EH (cell line): Measurements from ENCODE around the gene OR5K2.

Source experiments
- DNase-seq: peaks from one replicate; pipeline ENCODE4 v3.0.0-alpha.2; 2015; ENCODE audit warnings: low read depth

Gene OR5K2

DNA sequence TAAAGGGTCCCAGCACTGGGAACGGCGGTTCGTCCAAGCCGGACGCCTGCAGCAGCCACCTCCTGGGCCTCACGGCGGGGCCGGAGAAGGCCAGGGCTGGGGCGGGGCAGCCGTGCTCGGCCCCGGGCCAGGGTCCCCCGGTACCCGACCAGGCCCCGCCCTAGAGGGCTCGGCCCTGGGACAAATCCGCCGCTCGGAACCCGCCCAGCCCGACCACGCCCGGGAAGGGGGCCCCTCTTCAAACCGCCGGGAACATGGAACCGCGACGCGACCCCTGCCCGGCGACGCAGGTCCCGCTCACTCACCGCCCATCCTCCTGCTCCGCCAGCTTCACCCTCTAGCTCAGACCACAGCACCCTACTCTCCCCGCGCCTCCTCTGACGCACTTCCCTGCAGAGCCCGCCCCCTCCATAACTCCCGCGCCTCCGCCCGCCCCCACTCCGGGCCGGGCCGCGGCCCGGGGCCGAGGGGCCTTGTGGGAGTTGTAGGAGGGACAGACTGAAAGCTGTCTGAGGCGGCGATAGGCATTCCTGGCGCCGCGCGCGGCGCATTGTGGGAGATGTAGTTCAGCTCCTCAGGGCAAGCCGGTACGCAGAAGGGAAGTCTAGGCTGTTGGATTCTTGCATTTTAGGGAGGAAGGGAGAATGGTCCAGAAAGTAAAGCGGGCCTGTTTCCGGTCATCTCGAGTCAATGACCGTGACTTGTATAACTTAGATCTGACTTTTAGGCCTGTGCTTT is 25.2 kb downstream of the OR5K2 start, which contains the start of gene CLDND1:
Gene CLDND1, minus strand, starts transcription at position 359 of the 738 bp plus-strand sequence. CDS start 1,478 bp downstream, outside the sequence.
- DNase-seq = peak; percentile 97

DNA sequence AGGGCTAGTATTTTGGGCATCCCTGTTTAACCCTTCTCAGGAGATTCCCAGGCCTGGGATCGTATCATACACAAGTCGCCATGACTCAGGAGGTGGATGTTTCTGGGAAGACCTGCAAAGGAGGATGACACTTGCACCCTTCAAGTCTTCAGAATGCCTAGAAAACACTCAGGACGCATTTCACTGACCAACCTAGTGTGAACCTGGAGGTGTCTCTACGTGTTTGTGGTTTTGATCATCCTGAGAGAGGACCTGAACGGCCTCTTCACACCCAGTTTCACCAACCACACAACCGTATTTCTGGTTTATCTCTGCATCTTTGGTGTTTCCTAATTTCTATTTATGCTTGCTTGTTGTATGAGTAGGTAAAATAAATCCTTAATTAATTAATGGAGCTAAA is 28.0 kb downstream of the OR5K2 start:
- no peak for DNase-seq

DNA sequence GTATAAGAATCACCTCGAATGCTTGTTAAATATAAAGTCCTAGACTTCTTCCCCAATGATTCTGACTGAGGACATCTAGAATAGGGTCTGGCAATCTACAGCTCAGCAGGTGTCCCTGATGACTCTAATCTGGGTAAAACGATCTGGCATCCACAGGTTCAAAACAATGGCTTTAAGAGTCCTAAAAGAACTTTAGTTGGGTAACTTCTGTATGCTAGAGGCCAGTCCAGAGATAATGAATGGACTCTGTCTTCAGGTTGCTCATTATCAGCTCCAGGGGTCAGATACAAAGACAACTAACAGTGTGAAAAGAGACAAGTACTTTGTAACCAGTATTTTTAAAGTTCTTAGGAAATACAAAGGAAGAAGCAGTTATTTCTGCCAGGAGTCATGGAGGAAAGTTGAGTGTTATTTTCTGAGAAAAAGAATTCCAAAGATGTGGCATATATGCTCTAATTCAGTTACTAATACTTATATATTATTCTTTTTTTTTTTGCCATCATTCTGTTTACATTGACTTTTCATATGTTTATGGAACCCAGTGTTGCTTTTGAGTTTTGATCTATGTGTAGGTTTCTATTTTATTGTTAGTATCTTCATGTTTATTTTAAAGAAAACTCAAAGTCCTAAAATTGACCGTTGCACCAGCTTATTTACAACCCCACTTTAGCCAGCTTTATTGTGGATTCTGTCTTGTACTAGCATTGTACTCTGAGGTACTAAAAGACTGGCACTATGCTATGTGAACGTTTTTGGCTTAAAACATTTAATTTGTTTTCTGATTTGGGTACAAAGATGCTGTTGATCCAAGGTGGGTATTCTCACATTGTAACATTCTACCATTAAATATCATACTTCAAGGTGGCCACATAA is 31.2 kb downstream of the OR5K2 start:
- DNase-seq = no peak

- DNase-seq = no peak
Observed at GRCh38 chr3:98529856-98530459, 32.5 kb downstream of the OR5K2 start.

DNA sequence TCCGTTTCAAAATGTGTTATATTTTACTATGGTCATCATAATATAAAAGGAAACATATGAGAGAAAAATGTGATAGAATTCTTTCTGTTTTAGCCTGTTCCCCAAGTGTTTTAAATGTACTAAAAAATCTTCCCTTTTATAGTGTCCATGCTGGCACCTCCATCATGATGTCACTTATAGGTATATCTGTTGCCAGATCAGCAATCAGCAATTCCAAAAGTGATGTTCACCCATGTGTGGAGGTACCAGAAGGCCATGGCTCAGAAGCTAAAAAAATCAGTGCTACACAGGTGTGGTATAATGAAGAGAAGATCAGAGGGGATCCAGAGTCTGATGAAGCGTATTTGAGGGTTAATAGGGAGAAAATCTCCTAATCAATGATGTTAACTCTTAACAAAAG is 33.2 kb downstream of the OR5K2 start:
- DNase-seq = no peak

DNA sequence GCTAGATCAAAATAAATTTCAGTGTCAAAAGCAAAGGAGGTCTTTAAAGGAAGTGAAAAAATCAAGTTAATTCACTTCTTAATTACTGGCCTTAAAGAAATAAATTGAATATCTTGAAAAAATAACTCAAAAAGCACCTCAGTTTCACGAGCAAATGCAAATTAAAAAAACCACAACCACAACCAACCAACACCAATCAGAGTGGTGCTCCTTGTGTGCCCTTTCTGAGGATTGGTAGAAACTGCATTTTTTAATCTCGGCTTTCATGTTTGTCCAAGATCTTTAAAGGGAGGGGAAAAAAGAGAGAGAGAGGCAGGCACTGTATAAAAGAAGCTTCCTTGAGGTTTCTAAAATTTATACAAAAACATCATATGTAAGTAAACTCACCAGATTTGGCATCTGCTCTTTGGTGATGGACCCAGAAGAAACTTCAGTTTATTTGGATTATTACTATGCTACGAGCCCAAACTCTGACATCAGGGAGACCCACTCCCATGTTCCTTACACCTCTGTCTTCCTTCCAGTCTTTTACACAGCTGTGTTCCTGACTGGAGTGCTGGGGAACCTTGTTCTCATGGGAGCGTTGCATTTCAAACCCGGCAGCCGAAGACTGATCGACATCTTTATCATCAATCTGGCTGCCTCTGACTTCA is 34.3 kb downstream of the OR5K2 start, which contains the start of gene GPR15:
Gene GPR15, plus strand, starts transcription at position 357 of the 653 bp plus-strand sequence. Its CDS starts 56 bp downstream, at position 413.
- DNase-seq = no peak

DNA sequence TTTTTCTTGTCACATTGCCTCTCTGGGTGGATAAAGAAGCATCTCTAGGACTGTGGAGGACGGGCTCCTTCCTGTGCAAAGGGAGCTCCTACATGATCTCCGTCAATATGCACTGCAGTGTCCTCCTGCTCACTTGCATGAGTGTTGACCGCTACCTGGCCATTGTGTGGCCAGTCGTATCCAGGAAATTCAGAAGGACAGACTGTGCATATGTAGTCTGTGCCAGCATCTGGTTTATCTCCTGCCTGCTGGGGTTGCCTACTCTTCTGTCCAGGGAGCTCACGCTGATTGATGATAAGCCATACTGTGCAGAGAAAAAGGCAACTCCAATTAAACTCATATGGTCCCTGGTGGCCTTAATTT is 34.8 kb downstream of the OR5K2 start:
- DNase-seq = no peak

DNA sequence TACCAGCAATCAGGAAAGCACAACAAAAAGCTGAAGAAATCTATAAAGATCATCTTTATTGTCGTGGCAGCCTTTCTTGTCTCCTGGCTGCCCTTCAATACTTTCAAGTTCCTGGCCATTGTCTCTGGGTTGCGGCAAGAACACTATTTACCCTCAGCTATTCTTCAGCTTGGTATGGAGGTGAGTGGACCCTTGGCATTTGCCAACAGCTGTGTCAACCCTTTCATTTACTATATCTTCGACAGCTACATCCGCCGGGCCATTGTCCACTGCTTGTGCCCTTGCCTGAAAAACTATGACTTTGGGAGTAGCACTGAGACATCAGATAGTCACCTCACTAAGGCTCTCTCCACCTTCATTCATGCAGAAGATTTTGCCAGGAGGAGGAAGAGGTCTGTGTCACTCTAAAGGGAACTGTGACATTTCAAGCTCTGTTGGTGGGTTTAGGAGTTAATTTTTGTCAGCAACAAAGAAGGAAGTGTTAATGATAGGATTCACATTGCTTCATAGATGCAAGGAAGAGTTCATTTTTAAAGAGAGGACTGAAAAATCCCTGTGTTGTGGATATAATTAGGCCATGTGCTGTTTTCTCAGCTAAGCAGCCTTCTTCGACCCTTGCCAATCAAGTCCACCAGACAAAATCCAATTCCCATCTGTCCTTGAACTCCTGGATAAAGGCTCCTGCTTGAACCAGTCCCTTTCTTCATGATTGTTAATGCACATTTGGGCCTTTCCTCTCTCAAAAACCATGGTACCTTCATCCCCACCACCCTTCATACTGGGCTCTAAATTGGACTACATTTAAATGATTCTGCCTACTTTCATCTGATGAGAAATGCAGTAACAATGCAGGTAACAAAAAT is 35.5 kb downstream of the OR5K2 start:
- DNase-seq = no peak

GRCh38 chr3:98534168-98534567 is 36.7 kb downstream of the OR5K2 start:
- no peak for DNase-seq

DNA sequence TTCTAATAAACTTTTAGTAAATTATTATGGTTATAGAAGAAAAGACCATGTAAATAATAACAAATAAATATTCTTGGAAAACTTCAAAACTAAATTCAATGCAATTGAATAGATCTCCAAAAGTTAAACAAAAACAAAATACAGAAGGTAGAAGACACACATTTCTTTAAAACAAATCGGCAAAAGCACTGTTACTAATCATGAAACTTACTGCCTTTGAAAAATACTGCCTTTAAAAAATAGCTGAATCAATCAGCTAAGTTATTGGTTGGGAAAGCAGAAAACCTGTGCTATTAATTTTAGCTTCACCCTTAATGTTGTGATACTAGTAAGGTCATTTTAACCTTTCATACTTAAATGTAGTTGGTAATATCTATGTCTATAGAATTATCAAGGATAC is 37.3 kb downstream of the OR5K2 start:
- no peak for DNase-seq

DNA sequence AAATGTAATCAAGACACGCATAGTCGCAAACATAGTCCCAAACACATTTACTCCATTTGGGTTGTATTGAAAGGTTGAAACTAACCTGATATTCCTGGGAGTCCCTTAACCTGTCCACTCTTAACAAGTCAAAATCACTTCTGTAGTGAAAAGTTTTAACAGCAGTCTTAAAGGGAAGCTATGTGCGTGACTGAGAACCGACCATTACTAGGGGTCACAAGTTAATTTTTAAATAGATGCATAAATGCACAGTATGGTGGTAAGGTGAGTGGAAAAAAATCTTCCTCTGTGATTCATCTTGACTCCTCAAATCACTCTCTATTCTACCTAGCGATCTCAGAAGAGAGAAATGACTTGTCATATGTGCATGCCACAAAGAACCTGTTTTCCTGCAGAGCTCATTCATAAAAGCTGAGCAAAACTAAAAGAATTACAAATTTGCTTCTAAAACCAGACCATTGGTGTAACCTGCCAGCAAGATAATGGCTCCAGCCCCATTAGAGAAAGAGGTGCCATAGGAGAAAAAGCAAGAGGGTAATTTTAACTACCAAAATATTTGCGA is 39.1 kb downstream of the OR5K2 start:
- no peak for DNase-seq

DNA sequence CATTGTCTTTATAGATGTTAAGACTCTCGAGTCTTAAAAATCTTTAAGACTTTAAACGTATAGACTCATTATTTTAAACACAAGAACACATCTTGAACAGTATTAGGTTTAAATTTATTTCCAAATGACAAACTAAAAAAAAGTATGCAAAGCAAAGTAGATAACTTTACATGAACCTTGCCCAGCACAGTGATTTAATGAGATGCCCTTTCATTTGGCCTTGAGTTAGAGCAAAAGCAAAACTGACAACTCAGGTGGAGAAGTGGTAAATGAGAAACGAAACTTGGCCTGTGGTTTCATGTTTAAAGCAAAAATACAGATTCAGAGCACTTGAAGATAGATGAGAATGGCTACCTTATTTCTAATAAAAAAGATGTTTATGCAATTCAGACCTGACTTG is 42.9 kb downstream of the OR5K2 start:
- DNase-seq = no peak

DNA sequence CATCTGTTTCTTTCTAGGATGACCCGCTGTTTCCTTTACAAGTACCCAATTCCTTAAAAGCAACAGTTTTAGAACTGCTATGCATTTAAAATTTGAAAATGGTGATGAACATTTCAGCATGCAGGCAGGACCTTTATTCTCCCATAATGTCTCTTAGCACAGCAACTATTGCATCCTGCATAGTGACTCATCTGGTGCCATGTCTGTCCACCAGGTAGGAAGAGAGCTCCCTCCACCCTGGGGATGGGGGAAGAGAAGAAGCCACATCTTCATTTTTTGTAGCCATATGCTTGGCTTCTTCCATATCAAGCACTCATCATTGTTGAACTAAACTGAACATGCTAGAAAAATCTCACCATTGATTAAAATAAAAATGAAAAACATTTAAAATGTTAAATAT is 44.2 kb downstream of the OR5K2 start:
- DNase-seq = no peak

DNA sequence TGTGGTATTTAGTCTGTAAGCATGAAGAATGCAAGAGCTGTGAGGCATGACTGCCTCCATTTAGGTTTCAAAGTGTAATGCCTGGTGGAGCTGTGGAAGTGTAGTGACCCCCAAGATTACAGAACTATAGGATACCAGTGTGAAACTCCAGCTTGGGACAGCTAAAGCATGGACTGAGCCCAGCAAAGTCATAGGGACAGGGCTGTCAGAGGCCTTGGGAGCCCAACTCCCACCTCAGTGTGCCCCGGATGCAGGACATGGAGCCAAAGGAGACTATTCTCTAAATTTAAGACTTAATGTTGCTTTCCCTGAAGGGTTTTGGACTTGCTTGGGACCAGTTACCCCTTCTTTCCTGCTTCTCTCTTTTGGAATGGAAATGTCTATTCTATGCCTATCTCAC is 45.1 kb downstream of the OR5K2 start:
- no peak for DNase-seq

DNA sequence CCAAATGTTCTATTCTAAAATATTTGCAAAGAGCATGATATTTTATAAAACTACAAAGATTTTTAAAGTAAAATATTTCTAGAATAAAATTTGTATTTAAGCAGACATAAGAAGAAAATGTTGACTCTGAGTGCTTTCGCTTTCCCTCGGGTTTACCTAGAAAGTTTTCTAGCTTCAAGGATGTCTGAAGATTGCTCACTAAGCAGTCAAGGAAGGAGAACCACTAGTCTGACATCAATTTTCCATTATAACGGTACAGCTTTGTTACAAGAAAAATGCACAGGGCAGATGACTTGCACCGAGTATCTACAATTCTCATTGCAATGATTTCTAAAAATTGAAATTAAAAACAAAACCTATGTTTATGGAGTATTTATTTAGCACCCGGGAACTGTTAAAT is 48.5 kb downstream of the OR5K2 start:
- no peak for DNase-seq
